HCT116 (cell line): ENCODE data around the gene AGFG2. TPM values are rescaled to one million over a fixed set of nuclear protein-coding genes. Genes with fewer than 3 reads are reported as not detected.

Source experiments
- EZH2 ChIP-seq: fragments of 200-600 bp; sonication (generic); IDR thresholded peaks from 2 replicates; pipeline ENCODE4 v1.6.1; 2017; ENCODE audit warnings: antibody characterized with exemption, mixed run types
- ZFX ChIP-seq: fragments of 450-650 bp; IDR thresholded peaks from 2 replicates; pipeline ENCODE4 v1.6.1; 2017
- total RNA-seq: library from RNA; stranded (reverse); gene quantifications from one replicate; pipeline ENCODE4 v1.2.1, GENCODE V29; 2021; ENCODE audit not compliant: unreplicated experiment
- TF ChIP-seq, protein P1 (sequence below): IDR thresholded peaks from 2 replicates; pipeline ENCODE4 v1.6.1; 2012

The AGFG2 gene
- total RNA-seq, 1 experiment from 2014 or later, result 14.0 TPM

DNA sequence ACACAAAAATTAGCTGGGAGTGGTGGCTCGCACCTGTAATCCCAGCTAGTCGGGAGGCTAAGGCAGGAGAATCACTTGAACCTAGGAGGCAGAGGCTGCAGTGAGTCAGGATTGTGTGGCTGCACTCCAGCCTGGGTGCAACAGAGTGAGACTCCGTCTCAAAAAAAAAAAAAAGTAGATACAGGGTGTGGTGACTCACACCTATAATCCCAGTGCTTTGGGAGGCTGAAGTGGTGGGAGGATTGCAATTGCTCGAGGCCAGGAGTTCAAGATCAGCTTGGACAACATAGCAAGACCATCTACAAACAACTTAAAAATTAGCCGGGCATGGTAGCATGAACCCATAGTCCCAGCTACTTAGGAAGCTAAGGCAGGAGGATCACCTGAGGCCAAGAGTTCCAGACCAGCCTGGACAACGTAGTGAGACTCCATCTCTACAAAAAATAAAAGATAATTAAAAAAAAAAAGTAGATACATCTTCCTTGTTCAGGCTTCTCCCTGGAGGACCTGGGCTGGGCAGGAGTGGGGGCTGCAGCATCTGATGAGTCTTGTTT lies 75.4 kb downstream of the AGFG2 start (continued):
- TF ChIP-seq EZH2, result no peak
- TF ChIP-seq ZFX, result no peak
- TF ChIP-seq, protein P1, sequence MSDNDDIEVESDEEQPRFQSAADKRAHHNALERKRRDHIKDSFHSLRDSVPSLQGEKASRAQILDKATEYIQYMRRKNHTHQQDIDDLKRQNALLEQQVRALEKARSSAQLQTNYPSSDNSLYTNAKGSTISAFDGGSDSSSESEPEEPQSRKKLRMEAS, result no peak

Other genes with a start within 250 kb of the AGFG2 start
- not detected for gene SPDYE3, start 231.5 kb upstream of the AGFG2 start, total RNA-seq
- 60.2 TPM for gene PILRB, start 181.1 kb upstream of the AGFG2 start, total RNA-seq
- gene PILRA, start 165.7 kb upstream of the AGFG2 start, total RNA-seq, result 1.8 TPM
- gene ZCWPW1, start 110.5 kb upstream of the AGFG2 start, total RNA-seq, result 1.5 TPM
- gene MEPCE, start 109.4 kb upstream of the AGFG2 start, total RNA-seq, result 44.4 TPM
- 68.7 TPM for gene PPP1R35, start 102.7 kb upstream of the AGFG2 start, total RNA-seq
- 1.7 TPM for gene SPACDR, start 74.9 kb upstream of the AGFG2 start, total RNA-seq
- gene TSC22D4, start 60.0 kb upstream of the AGFG2 start, total RNA-seq, result 36.9 TPM
- 6.7 TPM for gene NYAP1, start 55.3 kb upstream of the AGFG2 start, total RNA-seq
- gene SAP25, start 34.7 kb downstream of the AGFG2 start, total RNA-seq, result 4.4 TPM
- gene LRCH4, start 46.9 kb downstream of the AGFG2 start, total RNA-seq, result 47.9 TPM
- 2.1 TPM for gene FBXO24, start 47.1 kb downstream of the AGFG2 start, total RNA-seq
- 12.4 TPM for gene PCOLCE, start 63.2 kb downstream of the AGFG2 start, total RNA-seq
- 32.8 TPM for gene MOSPD3, start 73.3 kb downstream of the AGFG2 start, total RNA-seq
- gene TFR2, start 102.3 kb downstream of the AGFG2 start, total RNA-seq, result 11.8 TPM
- not detected for gene ACTL6B, start 117.2 kb downstream of the AGFG2 start, total RNA-seq
- gene GNB2, start 134.5 kb downstream of the AGFG2 start, total RNA-seq, result 246 TPM
- gene GIGYF1, start 155.0 kb downstream of the AGFG2 start, total RNA-seq, result 59.7 TPM
- gene POP7, start 166.9 kb downstream of the AGFG2 start, total RNA-seq, result 67.5 TPM
- gene EPO, start 181.3 kb downstream of the AGFG2 start, total RNA-seq, result 0.30 TPM
- gene ZAN, start 194.4 kb downstream of the AGFG2 start, total RNA-seq, result not detected